GM12872 (cell line): ENCODE measurements around the gene PFN2.

Source experiments
- CTCF ChIP-seq: IDR thresholded peaks from 3 replicates; pipeline ENCODE4 v1.5.1; 2011; ENCODE audit warnings: low read depth, mild to moderate bottlenecking, low read length, moderate library complexity; ENCODE audit not compliant: insufficient read depth

PFN2 gene

GRCh38 chr3:149965278-149965677 lies 5.4 kb downstream of the PFN2 start:
- TF ChIP-seq CTCF, result no peak

GRCh38 chr3:149964291-149964690 lies 6.4 kb downstream of the PFN2 start:
- TF ChIP-seq CTCF, result no peak

- no peak for TF ChIP-seq CTCF
Measured at GRCh38 chr3:149963485-149963884, 7.2 kb downstream of the PFN2 start.

GRCh38 chr3:149959443-149959842 lies 11.3 kb downstream of the PFN2 start:
- no peak for TF ChIP-seq CTCF

- TF ChIP-seq CTCF, result no peak
Measured at GRCh38 chr3:149958171-149958796, 12.4 kb downstream of the PFN2 start.

GRCh38 chr3:149957361-149958125 lies 13.2 kb downstream of the PFN2 start:
- TF ChIP-seq CTCF, result no peak

- TF ChIP-seq CTCF, result no peak
Measured at GRCh38 chr3:149955449-149955848, 15.2 kb downstream of the PFN2 start.
